ENCODE results near the gene POLR1H. TPM values are rescaled to one million over a fixed set of nuclear protein-coding genes. Genes with fewer than 3 reads are reported as not detected.

The POLR1H gene
- polyA plus RNA-seq, 1 donor from 2014 or later, result 51.4 TPM

DNA sequence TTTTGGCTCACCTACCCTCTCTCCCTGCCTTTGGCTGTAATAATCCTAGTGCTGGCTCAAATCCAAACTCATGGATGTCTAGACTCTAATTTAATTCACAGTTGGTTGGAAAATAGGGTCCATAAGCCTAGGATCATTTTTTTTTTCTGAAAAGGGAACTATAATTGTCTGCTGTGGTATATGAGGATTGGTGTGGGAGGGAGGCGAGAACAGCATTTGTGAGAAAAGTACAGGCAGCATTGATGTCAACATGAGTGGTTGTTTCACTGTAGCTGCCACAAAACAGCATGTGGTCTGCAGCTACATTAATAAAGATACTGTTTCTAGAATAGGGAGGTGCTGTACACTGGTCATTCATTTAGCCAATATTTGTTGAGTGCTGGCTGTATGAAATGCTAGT, 18.6 kb upstream of the POLR1H start:
- no peaks in the 10 kb centered on the region for H3K79me2 ChIP-seq (replicated peaks; ENCODE audit: insufficient read depth, low read length)

DNA sequence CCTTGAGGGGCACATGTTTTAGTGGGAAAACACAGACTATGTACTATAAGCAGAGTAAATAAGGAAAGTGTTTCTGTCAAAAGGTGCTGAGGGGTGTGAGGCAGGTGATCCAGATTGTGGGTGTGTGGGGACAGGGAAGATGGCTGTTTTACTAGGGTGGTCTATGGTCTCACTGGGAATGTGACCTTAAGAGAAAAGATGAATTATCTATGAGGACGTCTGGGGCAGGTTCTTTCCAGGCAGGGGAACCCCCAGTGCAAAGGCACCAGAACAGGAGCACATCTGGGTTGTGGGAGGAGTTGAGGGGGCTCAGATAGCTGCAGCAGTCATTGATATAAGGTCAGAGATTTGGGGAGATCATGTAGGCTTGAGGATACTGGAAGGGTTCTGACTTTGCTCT, 18.2 kb upstream of the POLR1H start:
- no peak overlapping the region for H3K4me3 ChIP-seq (ENCODE audit: low read length)
- no peak overlapping the region for H3K27ac ChIP-seq (ENCODE audit: low read length)
- H3K9me3 ChIP-seq (ENCODE audit: low read length), result no peaks in the 10 kb centered on the region
- H3K9ac ChIP-seq (ENCODE audit: low read length), result no peak overlapping the region
- no peaks in the 10 kb centered on the region for H3K9me2 ChIP-seq (ENCODE audit: insufficient read depth, low read length)
- no peaks in the 10 kb centered on the region for H3K36me3 ChIP-seq (ENCODE audit: insufficient read depth, low read length)
- no peak overlapping the region for H3K4me2 ChIP-seq (ENCODE audit: low read length)
- H3K27me3 ChIP-seq (ENCODE audit: insufficient read depth, low read depth, low read length), result no peaks in the 10 kb centered on the region
- H3F3A ChIP-seq (ENCODE audit: insufficient read depth, low read length, poor library complexity, severe bottlenecking), result no peaks in the 10 kb centered on the region
- H3K79me2 ChIP-seq (replicated peaks; ENCODE audit: insufficient read depth, low read length), result no peaks in the 10 kb centered on the region
- H4K20me1 ChIP-seq (ENCODE audit: insufficient read depth), result no peaks in the 10 kb centered on the region
- no peak overlapping the region for H2AFZ ChIP-seq (ENCODE audit: low read depth, low read length)
- TF ChIP-seq, protein P1, sequence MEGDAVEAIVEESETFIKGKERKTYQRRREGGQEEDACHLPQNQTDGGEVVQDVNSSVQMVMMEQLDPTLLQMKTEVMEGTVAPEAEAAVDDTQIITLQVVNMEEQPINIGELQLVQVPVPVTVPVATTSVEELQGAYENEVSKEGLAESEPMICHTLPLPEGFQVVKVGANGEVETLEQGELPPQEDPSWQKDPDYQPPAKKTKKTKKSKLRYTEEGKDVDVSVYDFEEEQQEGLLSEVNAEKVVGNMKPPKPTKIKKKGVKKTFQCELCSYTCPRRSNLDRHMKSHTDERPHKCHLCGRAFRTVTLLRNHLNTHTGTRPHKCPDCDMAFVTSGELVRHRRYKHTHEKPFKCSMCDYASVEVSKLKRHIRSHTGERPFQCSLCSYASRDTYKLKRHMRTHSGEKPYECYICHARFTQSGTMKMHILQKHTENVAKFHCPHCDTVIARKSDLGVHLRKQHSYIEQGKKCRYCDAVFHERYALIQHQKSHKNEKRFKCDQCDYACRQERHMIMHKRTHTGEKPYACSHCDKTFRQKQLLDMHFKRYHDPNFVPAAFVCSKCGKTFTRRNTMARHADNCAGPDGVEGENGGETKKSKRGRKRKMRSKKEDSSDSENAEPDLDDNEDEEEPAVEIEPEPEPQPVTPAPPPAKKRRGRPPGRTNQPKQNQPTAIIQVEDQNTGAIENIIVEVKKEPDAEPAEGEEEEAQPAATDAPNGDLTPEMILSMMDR (IDR thresholded peaks at IDR 0.05; ENCODE audit: poor library complexity, severe bottlenecking), result no peak
- TF ChIP-seq, protein P2, sequence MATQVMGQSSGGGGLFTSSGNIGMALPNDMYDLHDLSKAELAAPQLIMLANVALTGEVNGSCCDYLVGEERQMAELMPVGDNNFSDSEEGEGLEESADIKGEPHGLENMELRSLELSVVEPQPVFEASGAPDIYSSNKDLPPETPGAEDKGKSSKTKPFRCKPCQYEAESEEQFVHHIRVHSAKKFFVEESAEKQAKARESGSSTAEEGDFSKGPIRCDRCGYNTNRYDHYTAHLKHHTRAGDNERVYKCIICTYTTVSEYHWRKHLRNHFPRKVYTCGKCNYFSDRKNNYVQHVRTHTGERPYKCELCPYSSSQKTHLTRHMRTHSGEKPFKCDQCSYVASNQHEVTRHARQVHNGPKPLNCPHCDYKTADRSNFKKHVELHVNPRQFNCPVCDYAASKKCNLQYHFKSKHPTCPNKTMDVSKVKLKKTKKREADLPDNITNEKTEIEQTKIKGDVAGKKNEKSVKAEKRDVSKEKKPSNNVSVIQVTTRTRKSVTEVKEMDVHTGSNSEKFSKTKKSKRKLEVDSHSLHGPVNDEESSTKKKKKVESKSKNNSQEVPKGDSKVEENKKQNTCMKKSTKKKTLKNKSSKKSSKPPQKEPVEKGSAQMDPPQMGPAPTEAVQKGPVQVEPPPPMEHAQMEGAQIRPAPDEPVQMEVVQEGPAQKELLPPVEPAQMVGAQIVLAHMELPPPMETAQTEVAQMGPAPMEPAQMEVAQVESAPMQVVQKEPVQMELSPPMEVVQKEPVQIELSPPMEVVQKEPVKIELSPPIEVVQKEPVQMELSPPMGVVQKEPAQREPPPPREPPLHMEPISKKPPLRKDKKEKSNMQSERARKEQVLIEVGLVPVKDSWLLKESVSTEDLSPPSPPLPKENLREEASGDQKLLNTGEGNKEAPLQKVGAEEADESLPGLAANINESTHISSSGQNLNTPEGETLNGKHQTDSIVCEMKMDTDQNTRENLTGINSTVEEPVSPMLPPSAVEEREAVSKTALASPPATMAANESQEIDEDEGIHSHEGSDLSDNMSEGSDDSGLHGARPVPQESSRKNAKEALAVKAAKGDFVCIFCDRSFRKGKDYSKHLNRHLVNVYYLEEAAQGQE (IDR thresholded peaks at IDR 0.05; ENCODE audit: borderline replicate concordance), result no peak
- TF ChIP-seq TAF1 (IDR thresholded peaks at IDR 0.05; ENCODE audit: low read depth), result no peak
- no peak for TF ChIP-seq RAD21 (conservative IDR thresholded peaks at IDR 0.05)
- no peak for TF ChIP-seq MXI1 (conservative IDR thresholded peaks at IDR 0.05; ENCODE audit: poor library complexity, severe bottlenecking)
- TF ChIP-seq EP300 (conservative IDR thresholded peaks at IDR 0.05; ENCODE audit: poor library complexity, severe bottlenecking), result no peak
- TF ChIP-seq EZH2 (IDR thresholded peaks at IDR 0.05; ENCODE audit: borderline replicate concordance, insufficient read depth, low read length, poor library complexity, severe bottlenecking), result no peak
- no peak for TF ChIP-seq SMC3 (conservative IDR thresholded peaks at IDR 0.05; ENCODE audit: poor library complexity)
- TF ChIP-seq POLR2AphosphoS5 (IDR thresholded peaks at IDR 0.05), result no peak

More for the DNA sequence above, 18.6 kb upstream of the POLR1H start:
- no peaks in the 10 kb centered on the region for H3K36me3 ChIP-seq (ENCODE audit: insufficient read depth, low read length)
- no peak overlapping the region for H3K4me3 ChIP-seq (ENCODE audit: low read length)
- H3K27ac ChIP-seq (ENCODE audit: low read length), result no peak overlapping the region
- H3K4me2 ChIP-seq (ENCODE audit: low read length), result no peak overlapping the region
- no peaks in the 10 kb centered on the region for H3K9me3 ChIP-seq (ENCODE audit: low read length)
- TF ChIP-seq TAF1 (IDR thresholded peaks at IDR 0.05; ENCODE audit: low read depth) (no peak), POLR2AphosphoS5 (IDR thresholded peaks at IDR 0.05) (peak; percentile 42)
- H3F3A ChIP-seq (ENCODE audit: insufficient read depth, low read length, poor library complexity, severe bottlenecking), result no peaks in the 10 kb centered on the region
- H3K9ac ChIP-seq (ENCODE audit: low read length), result no peak overlapping the region
- no peak overlapping the region for H2AFZ ChIP-seq (ENCODE audit: low read depth, low read length)
- H3K9me2 ChIP-seq (ENCODE audit: insufficient read depth, low read length), result no peaks in the 10 kb centered on the region
- H4K20me1 ChIP-seq (ENCODE audit: insufficient read depth), result no peaks in the 10 kb centered on the region
- no peaks in the 10 kb centered on the region for H3K27me3 ChIP-seq (ENCODE audit: insufficient read depth, low read depth, low read length)

DNA sequence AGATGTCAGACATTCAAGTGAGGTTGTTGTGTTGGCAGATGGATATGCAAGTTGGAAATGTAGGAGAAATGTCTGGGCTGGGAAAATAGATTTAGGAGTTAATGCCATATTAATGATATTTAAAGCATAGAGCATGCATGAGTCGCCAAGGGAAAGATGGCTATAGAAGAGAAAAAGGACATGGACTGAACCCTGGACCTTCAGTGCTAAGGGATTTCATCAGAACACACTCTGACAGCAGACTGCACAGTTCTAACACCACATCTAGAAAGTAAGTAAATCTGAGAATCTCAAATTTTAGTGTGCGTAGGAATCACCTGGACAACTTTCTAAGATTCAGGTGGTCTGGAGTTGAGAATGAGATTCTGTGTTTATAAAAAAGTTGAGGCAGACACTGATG, 17.3 kb upstream of the POLR1H start:
- H3K36me3 ChIP-seq (ENCODE audit: insufficient read depth, low read length), result no peaks in the 10 kb centered on the region
- H3K27me3 ChIP-seq (ENCODE audit: insufficient read depth, low read depth, low read length), result no peaks in the 10 kb centered on the region
- H3K79me2 ChIP-seq (replicated peaks; ENCODE audit: insufficient read depth, low read length), result no peaks in the 10 kb centered on the region
- no peak overlapping the region for H3K9ac ChIP-seq (ENCODE audit: low read length)
- H3K9me2 ChIP-seq (ENCODE audit: insufficient read depth, low read length), result no peaks in the 10 kb centered on the region
- no peaks in the 10 kb centered on the region for H4K20me1 ChIP-seq (ENCODE audit: insufficient read depth)
- no peaks in the 10 kb centered on the region for H3F3A ChIP-seq (ENCODE audit: insufficient read depth, low read length, poor library complexity, severe bottlenecking)
- H2AFZ ChIP-seq (ENCODE audit: low read depth, low read length), result no peak overlapping the region
- H3K27ac ChIP-seq (ENCODE audit: low read length), result no peak overlapping the region
- TF ChIP-seq, protein P2 (IDR thresholded peaks at IDR 0.05; ENCODE audit: borderline replicate concordance), result no peak
- TF ChIP-seq SMC3 (conservative IDR thresholded peaks at IDR 0.05; ENCODE audit: poor library complexity), result no peak
- H3K4me2 ChIP-seq (ENCODE audit: low read length), result no peak overlapping the region
- no peak overlapping the region for H3K4me3 ChIP-seq (ENCODE audit: low read length)
- no peaks in the 10 kb centered on the region for H3K9me3 ChIP-seq (ENCODE audit: low read length)
